ENCODE results near the gene LTBP1. TPM values are rescaled to one million over a fixed set of nuclear protein-coding genes. Genes with fewer than 3 reads are reported as not detected.
"Not testable (repeated sequence)": the region's sequence is repeated elsewhere in the genome, so short reads cannot be mapped to it uniquely, and the experiment has no call there.

Gene LTBP1
- total and polyA plus RNA-seq, 9 donors: 13.5 to 117 (median 41.8) TPM

DNA sequence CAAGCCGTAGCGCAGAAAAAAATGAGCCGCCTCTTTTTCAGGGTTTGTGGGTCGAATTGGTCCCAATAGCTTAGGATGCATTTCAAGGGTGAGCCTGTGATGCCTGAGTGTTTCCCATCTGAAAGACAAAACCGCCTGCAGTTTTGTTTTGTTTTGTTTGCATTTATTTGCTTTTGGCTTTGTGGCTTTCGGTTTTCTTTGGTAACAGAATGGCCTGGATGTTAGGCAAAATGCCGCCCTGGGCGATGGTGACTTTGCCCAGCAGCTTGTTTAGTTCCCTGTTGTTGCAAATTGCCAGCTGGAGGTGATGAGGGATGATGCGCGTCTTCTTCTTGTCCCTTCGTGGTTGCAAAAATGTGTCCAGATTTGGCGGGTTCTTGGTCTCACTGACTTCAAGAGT lies 109.4 kb downstream of the LTBP1 start:
- Histone ChIP-seq H3K36me3 (no peaks in the 10 kb centered on the region), H3K27ac (no peak overlapping the region), H3K4me3 (no peak overlapping the region), H3K4me1 (ENCODE audit: insufficient read depth) (peaks cover 5% of the 10 kb centered on the region), H3K27me3 (no peaks in the 10 kb centered on the region), H3K9me3 (no peaks in the 10 kb centered on the region)
- intact Hi-C loops (cut with DNase I): no loop called here
- TF ChIP-seq EP300 (IDR thresholded peaks at IDR 0.05) (no peak), POLR2A (IDR thresholded peaks at IDR 0.05) (no peak)
- TF ChIP-seq, protein P1, sequence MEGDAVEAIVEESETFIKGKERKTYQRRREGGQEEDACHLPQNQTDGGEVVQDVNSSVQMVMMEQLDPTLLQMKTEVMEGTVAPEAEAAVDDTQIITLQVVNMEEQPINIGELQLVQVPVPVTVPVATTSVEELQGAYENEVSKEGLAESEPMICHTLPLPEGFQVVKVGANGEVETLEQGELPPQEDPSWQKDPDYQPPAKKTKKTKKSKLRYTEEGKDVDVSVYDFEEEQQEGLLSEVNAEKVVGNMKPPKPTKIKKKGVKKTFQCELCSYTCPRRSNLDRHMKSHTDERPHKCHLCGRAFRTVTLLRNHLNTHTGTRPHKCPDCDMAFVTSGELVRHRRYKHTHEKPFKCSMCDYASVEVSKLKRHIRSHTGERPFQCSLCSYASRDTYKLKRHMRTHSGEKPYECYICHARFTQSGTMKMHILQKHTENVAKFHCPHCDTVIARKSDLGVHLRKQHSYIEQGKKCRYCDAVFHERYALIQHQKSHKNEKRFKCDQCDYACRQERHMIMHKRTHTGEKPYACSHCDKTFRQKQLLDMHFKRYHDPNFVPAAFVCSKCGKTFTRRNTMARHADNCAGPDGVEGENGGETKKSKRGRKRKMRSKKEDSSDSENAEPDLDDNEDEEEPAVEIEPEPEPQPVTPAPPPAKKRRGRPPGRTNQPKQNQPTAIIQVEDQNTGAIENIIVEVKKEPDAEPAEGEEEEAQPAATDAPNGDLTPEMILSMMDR (IDR thresholded peaks at IDR 0.05): no peak
- WGBS, 3 donors: 95 to 98% (median 96%) methylated on average over 12 of the region's 12 CpGs
- DNase-seq: no peak

DNA sequence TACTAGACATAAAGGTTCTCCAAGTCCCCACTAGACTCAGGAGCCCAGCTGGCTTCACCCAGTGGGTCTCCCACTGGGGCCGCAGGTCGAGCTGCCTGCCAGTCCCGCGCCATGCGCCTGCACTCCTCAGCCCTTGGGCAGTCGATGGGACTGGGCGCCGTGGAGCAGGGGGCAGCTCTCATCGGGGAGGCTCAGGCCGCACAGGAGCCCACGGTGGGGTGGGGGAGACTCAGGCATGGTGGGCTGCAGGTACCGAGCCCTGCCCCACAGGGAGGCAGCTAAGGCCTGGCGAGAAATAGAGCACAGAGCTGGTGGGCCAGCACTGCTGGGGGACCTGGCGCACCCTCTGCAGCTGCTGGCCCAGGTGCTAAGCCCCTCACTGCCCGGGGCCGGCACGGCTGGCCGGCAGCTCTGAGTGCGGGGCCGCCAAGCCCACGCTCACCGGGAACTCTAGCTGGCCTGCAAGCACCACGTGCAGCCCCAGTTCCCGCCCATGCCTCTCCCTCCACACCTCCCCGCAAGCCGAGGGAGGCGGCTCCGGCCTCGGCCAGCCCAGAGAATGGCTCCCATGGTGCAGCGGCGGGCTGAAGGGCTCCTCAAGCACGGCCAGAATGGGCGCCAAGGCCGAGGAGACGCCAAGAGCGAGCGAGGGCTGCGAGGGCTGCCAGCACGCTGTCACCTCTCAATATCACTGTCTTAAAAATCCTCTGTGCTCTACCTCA lies 110.7 kb downstream of the LTBP1 start:
- 88 to 91% (median 90%) methylated on average over 35 to 39 of the region's 39 CpGs for WGBS, 3 donors

DNA sequence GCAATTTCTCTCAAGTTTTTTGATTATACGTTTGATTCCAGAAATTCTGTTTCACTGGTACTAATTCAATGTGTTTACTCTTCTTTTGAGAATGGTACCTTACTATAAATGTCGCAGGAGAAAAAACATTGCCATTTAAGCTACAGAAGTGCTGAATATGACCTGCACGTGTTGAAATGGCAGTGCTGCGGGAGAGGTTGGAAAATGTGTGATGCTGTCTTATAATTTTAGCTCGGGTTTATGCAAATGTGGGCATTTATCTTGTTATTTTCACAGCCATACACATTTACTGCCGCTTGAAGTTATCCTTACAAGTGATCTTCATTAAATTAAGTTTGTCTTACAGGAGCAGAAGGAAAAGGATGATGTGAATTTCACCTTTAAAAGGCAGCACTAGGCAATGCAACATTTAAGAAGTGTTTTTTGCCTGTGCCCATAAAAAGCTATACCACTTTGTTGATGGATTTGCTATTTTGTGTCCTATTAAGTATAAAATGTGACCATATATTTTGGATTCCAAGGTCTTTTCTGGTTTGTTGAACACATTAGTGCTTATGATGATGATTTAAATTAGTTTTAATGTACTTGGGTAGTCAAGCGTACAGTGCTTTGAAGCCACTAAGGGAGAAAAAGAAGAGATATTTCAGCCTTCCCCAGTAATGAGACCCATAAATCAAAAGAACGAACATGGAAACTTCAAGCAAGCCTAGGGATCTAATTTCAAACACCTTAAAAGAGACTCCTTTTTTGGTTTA lies 112.1 kb downstream of the LTBP1 start:
- WGBS, 3 donors: 81 to 89% (median 84%) methylated on average over 8 of the region's 8 CpGs
- H3K36me3 ChIP-seq: no peaks in the 10 kb centered on the region
- no peak for DNase-seq
- H3K9me3 ChIP-seq: no peaks in the 10 kb centered on the region
- H3K4me3 ChIP-seq: no peak overlapping the region
- TF ChIP-seq, protein P1 (IDR thresholded peaks at IDR 0.05): no peak
- TF ChIP-seq EP300 (IDR thresholded peaks at IDR 0.05) (no peak), POLR2A (IDR thresholded peaks at IDR 0.05) (no peak)
- H3K27me3 ChIP-seq: no peaks in the 10 kb centered on the region
- intact Hi-C loops (cut with DNase I): no loop called here
- H3K27ac ChIP-seq: peak overlapping the region in 1 of 2 donors; percentile 53
- H3K4me1 ChIP-seq (ENCODE audit: insufficient read depth): peaks cover 5% of the 10 kb centered on the region

More for the DNA sequence above, 110.7 kb downstream of the LTBP1 start:
- DNase-seq; intact Hi-C loops (cut with DNase I); H3K27ac ChIP-seq; H3K36me3 ChIP-seq; H3K9me3 ChIP-seq; H3K27me3 ChIP-seq; H3K4me3 ChIP-seq; H3K4me1 ChIP-seq (ENCODE audit: insufficient read depth): not testable (repeated sequence)

DNA sequence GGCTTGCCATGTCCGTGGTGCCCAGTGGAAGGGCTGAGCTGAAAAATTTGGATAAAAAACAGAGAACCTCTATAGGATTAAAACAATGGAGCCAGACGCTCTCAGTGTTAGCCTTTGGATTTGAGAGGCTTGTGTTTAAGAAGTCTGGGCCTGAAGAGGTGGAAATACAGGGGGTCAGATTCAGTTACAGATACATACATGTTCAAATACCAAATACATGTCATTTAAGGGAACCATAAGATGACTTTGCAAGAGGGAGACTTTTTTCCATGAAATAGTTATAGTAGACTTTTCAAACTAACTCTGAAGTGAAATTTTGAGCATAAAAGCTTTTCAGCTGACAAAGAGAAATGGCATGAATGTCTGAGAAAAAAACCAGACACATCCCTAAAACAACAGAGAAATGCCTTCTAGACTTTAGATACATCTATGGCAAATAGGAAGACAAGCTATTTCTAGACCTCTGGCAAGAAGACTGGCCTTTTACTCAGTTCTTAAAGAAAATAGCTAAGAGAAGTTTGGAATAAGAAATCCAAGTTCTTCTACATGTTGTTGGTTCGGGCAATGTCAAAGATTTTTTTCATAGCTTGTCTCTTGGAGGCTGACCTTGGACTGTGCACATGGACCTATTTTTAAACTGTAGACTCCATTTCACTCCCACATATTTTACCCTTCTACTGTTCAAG lies 112.9 kb downstream of the LTBP1 start:
- no peak for DNase-seq
- Histone ChIP-seq H3K4me3 (no peak overlapping the region), H3K9me3 (no peaks in the 10 kb centered on the region), H3K4me1 (ENCODE audit: insufficient read depth) (peaks cover 5% of the 10 kb centered on the region), H3K27me3 (no peaks in the 10 kb centered on the region), H3K27ac (peak overlapping the region in 1 of 2 donors; percentile 53), H3K36me3 (no peaks in the 10 kb centered on the region)
- intact Hi-C loops (cut with DNase I): loop anchor here in 1 of 4 donors (10.0 kb wide), 1 partner anchor 105 kb away; no protein-coding TSS in a partner anchor
- 51 to 55% (median 52%) methylated on average over 3 of the region's 3 CpGs for WGBS, 3 donors
- TF ChIP-seq POLR2A (IDR thresholded peaks at IDR 0.05): no peak
- TF ChIP-seq EP300 (IDR thresholded peaks at IDR 0.05): no peak
- TF ChIP-seq, protein P1 (IDR thresholded peaks at IDR 0.05): no peak

Measured in ovary (tissue), 9 donors.